Sigmoid colon (tissue), 4 donors: ENCODE measurements around the gene RIMBP2.

ENCODE experiments used
- CTCF ChIP-seq, 4 experiments: fragments of 450-650 bp in 3 of 4; fragments of 200-600 bp in 1 of 4; IDR thresholded peaks; one replicate each; pipeline ENCODE4 v1.5.1; 2016 to 2019; ENCODE audit warnings: antibody characterized with exemption in 4 of 4, mild to moderate bottlenecking in 3 of 4, moderate library complexity in 2 of 4
- EP300 ChIP-seq, 4 donors: sonication (generic); formaldehyde crosslinking; IDR thresholded peaks; one replicate each; pipeline ENCODE4 v1.6.1; 2017; ENCODE audit warnings: antibody characterized with exemption in 4 of 4
- POLR2A ChIP-seq, 2 donors: fragments of 450-650 bp; IDR thresholded peaks; one replicate each; pipeline ENCODE4 v1.6.1; 2016; ENCODE audit warnings: antibody characterized with exemption in 2 of 2, mild to moderate bottlenecking in 2 of 2, moderate library complexity in 2 of 2

DNA sequence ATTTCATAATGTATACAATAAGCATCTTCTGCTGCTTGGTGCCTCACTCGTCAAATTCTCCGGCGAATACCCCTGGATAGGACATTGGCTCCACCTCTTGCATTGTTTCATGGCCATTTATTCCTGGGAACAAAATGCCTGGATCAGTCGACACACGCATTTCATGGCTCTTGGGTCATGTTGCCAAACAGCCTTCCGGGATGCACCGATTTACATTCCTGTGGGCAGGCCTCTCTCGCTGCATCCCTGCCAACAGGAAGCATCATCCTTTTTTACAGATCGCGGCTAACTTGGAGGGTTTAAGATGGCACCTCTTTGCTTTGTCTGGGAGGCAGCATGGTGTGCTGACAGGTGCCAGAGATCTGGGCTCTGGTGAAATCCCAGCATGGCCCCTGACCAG, 32.7 kb upstream of the RIMBP2 start:
- no peak for TF ChIP-seq CTCF (IDR thresholded peaks at IDR 0.05)
- no peak for TF ChIP-seq EP300 (IDR thresholded peaks at IDR 0.05)
- no peak for TF ChIP-seq POLR2A (IDR thresholded peaks at IDR 0.05)
